ENCODE measurements around the gene TRIM36.

TRIM36 gene

DNA sequence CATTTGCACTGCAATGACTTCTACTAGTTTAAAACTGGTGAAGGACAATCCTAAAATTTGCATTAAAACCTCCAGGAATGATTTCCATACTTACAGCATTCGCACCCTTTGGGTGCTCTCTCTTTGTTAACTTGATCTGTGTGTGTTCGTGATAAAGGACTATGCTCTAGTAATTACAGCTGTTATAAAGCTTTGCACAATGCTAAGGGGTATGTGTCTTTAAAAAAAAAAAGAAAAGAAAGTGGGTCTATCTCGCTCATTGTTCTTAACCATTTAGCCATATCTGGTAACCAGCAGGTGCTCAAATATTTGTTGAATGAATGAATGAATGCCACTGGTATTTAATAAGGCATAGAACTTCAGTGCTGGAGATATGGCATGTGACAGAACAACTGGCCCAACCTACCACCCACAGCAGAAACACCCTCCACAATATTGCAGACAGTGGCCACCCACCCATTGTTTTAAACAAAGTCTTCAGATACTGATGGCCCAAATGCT is 8.7 kb downstream of the TRIM36 start:
- 0 out of 2 replicates have a peak, but pooled peaks cover under 1% of the 10 kb centered on the region for H3K9me3 ChIP-seq (ENCODE audit: insufficient read depth, low read length)
- H3K4me2 ChIP-seq (ENCODE audit: low read length): no peak overlapping the region
- no peaks in the 10 kb centered on the region for H3K4me1 ChIP-seq (ENCODE audit: low read length)
- no peak overlapping the region for H2AFZ ChIP-seq (ENCODE audit: low read depth, low read length)
- no peaks in the 10 kb centered on the region for H3K27me3 ChIP-seq (ENCODE audit: low read depth, low read length)
- no peak for TF ChIP-seq EZH2phosphoT487 (IDR thresholded peaks at IDR 0.05; ENCODE audit: low read depth)
- TF ChIP-seq, protein P1, sequence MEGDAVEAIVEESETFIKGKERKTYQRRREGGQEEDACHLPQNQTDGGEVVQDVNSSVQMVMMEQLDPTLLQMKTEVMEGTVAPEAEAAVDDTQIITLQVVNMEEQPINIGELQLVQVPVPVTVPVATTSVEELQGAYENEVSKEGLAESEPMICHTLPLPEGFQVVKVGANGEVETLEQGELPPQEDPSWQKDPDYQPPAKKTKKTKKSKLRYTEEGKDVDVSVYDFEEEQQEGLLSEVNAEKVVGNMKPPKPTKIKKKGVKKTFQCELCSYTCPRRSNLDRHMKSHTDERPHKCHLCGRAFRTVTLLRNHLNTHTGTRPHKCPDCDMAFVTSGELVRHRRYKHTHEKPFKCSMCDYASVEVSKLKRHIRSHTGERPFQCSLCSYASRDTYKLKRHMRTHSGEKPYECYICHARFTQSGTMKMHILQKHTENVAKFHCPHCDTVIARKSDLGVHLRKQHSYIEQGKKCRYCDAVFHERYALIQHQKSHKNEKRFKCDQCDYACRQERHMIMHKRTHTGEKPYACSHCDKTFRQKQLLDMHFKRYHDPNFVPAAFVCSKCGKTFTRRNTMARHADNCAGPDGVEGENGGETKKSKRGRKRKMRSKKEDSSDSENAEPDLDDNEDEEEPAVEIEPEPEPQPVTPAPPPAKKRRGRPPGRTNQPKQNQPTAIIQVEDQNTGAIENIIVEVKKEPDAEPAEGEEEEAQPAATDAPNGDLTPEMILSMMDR (IDR thresholded peaks at IDR 0.05; ENCODE audit: low read depth, low read length): no peak
- no peak overlapping the region for H3K9ac ChIP-seq (ENCODE audit: low read length)
- no peak overlapping the region for H3K4me3 ChIP-seq (ENCODE audit: low read length)
- H3K27ac ChIP-seq (ENCODE audit: low read length): no peak overlapping the region
- H4K20me1 ChIP-seq (ENCODE audit: insufficient read depth, low read length): no peaks in the 10 kb centered on the region
- peaks cover 26% of the 10 kb centered on the region for H3K79me2 ChIP-seq (ENCODE audit: low read length)
- peaks cover 39% of the 10 kb centered on the region for H3K36me3 ChIP-seq (replicated peaks; ENCODE audit: low read depth, low read length)

DNA sequence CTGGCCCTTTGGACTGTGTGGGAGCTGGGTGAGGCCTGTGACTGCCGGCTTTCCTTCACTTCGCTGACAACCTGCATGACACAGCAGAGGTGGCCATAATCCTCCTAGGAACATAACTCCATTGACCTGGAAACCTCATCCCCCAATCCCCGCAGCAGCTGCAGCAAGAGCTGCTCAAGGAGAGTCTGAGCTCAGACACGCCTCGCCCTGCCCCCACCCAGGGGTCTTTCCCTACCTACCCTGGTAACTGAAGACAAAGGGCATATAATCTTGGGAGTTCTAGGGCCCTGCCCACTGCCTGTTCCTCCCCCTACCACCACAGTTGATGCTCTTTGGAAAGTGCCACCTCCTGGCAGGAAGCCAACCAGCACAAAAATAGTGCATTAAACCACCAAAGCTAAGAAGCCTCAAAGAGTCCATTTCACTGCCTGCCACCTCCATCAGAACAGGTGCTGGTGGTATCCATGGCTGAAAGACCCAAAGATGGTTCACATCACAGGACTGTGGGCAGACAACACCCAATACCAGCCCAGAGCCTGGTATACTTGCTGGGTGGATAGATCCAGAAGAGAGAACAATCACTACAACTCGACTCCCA is 18.4 kb downstream of the TRIM36 start:
- H3K79me2 ChIP-seq (ENCODE audit: low read length): peaks cover 40% of the 10 kb centered on the region
- no peaks in the 10 kb centered on the region for H3K9me3 ChIP-seq (ENCODE audit: insufficient read depth, low read length)
- no peak overlapping the region for H3K4me2 ChIP-seq (ENCODE audit: low read length)
- H3K4me3 ChIP-seq (ENCODE audit: low read length): no peak overlapping the region
- TF ChIP-seq, protein P1 (IDR thresholded peaks at IDR 0.05; ENCODE audit: low read depth, low read length): no peak
- no peak for TF ChIP-seq EZH2phosphoT487 (IDR thresholded peaks at IDR 0.05; ENCODE audit: low read depth)
- H3K9ac ChIP-seq (ENCODE audit: low read length): no peak overlapping the region
- H2AFZ ChIP-seq (ENCODE audit: low read depth, low read length): no peak overlapping the region
- no peak overlapping the region for H3K27ac ChIP-seq (ENCODE audit: low read length)
- no peaks in the 10 kb centered on the region for H4K20me1 ChIP-seq (ENCODE audit: insufficient read depth, low read length)
- H3K36me3 ChIP-seq (replicated peaks; ENCODE audit: low read depth, low read length): peaks cover 6% of the 10 kb centered on the region
- no peaks in the 10 kb centered on the region for H3K27me3 ChIP-seq (ENCODE audit: low read depth, low read length)
- peaks cover 4% of the 10 kb centered on the region for H3K4me1 ChIP-seq (ENCODE audit: low read length)

DNA sequence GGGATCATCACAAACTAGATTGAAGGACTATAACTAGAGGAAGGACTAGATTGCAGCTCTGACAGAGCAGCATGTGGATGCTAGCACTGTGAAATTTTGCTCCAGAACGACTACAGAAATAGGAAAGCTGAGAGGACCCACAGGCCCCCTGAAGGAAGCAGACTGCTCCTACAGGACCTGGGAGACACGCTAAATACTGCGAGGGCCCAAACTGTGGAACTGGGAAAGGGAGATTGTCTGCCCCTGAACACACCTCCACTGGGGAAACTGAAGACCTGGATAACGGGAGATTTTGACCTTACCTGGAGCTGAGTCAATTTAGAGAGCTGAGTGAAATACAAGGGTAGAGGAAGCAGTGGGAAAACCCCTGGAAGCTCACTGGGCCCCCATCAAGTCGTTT is 19.2 kb downstream of the TRIM36 start:
- peaks cover 5% of the 10 kb centered on the region for H3K4me1 ChIP-seq (ENCODE audit: low read length)
- peaks cover 35% of the 10 kb centered on the region for H3K79me2 ChIP-seq (ENCODE audit: low read length)
- H3K27ac ChIP-seq (ENCODE audit: low read length): no peak overlapping the region
- H4K20me1 ChIP-seq (ENCODE audit: insufficient read depth, low read length): no peaks in the 10 kb centered on the region
- H3K9ac ChIP-seq (ENCODE audit: low read length): no peak overlapping the region
- peaks cover 6% of the 10 kb centered on the region for H3K36me3 ChIP-seq (replicated peaks; ENCODE audit: low read depth, low read length)
- H2AFZ ChIP-seq (ENCODE audit: low read depth, low read length): no peak overlapping the region
- no peaks in the 10 kb centered on the region for H3K9me3 ChIP-seq (ENCODE audit: insufficient read depth, low read length)
- H3K4me3 ChIP-seq (ENCODE audit: low read length): no peak overlapping the region
- TF ChIP-seq, protein P1 (IDR thresholded peaks at IDR 0.05; ENCODE audit: low read depth, low read length): no peak
- no peak for TF ChIP-seq EZH2phosphoT487 (IDR thresholded peaks at IDR 0.05; ENCODE audit: low read depth)
- no peak overlapping the region for H3K4me2 ChIP-seq (ENCODE audit: low read length)
- no peaks in the 10 kb centered on the region for H3K27me3 ChIP-seq (ENCODE audit: low read depth, low read length)

DNA sequence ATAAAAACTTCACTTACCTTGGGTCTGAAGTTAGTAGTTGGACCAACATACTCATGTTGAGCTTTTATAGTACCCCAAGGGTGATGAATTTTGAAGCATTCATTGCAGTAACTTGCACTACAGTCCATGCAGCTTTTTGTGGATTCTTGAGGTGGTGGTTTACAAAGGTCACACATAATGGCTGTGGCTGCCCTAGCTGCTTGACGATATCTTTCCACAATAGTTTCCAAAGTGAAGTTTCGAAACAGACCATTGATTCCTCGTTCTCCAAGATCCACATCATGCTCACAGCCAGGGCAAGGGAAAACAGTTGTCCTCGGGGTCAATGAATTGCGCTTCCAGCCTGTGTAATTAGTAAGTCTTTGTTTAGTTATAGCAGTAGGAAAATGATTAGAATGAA is 22.7 kb downstream of the TRIM36 start:
- no peak overlapping the region for H3K4me3 ChIP-seq (ENCODE audit: low read length)
- no peaks in the 10 kb centered on the region for H4K20me1 ChIP-seq (ENCODE audit: insufficient read depth, low read length)
- H3K27me3 ChIP-seq (ENCODE audit: low read depth, low read length): no peaks in the 10 kb centered on the region
- TF ChIP-seq, protein P1 (IDR thresholded peaks at IDR 0.05; ENCODE audit: low read depth, low read length): no peak
- no peak for TF ChIP-seq EZH2phosphoT487 (IDR thresholded peaks at IDR 0.05; ENCODE audit: low read depth)
- H3K4me1 ChIP-seq (ENCODE audit: low read length): peaks cover 5% of the 10 kb centered on the region
- no peaks in the 10 kb centered on the region for H3K9me3 ChIP-seq (ENCODE audit: insufficient read depth, low read length)
- no peak overlapping the region for H3K9ac ChIP-seq (ENCODE audit: low read length)
- no peak overlapping the region for H2AFZ ChIP-seq (ENCODE audit: low read depth, low read length)
- H3K4me2 ChIP-seq (ENCODE audit: low read length): no peak overlapping the region
- H3K79me2 ChIP-seq (ENCODE audit: low read length): peaks cover 13% of the 10 kb centered on the region
- H3K36me3 ChIP-seq (replicated peaks; ENCODE audit: low read depth, low read length): peaks cover 6% of the 10 kb centered on the region
- H3K27ac ChIP-seq (ENCODE audit: low read length): no peak overlapping the region

Data from OCI-LY3 (cell line).